Ascending aorta (tissue), 2 donors: ENCODE results near the gene EGR2. TPM values are rescaled to one million over a fixed set of nuclear protein-coding genes. Genes with fewer than 3 reads are reported as not detected.

Experiments
- DNase-seq, 2 donors: peaks; one replicate each; pipeline ENCODE4 v3.0.0-alpha.2; 2019; ENCODE audit warnings: low spot score in 2 of 2
- H3K27ac ChIP-seq, 2 donors: fragments of 200-600 bp; sonication (generic); one replicate each; pipeline ENCODE4 v1.5.1; 2016 to 2017; ENCODE audit warnings: mild to moderate bottlenecking in 1 of 2
- H3K27me3 ChIP-seq: fragments of 200-600 bp; sonication (generic); one replicate; pipeline ENCODE4 v1.5.1; 2017
- H3K36me3 ChIP-seq, 2 donors: fragments of 200-600 bp; sonication (generic); one replicate each; pipeline ENCODE4 v1.5.1; 2016
- H3K4me1 ChIP-seq, 2 donors: fragments of 200-600 bp; sonication (generic); one replicate each; pipeline ENCODE4 v1.5.1; 2016 to 2017; ENCODE audit warnings: mild to moderate bottlenecking in 1 of 2
- H3K4me3 ChIP-seq, 2 donors: fragments of 200-600 bp; sonication (generic); one replicate each; pipeline ENCODE4 v1.5.1; 2016 to 2017; ENCODE audit warnings: mild to moderate bottlenecking in 1 of 2
- H3K9me3 ChIP-seq, 2 donors: fragments of 200-600 bp; sonication (generic); one replicate each; pipeline ENCODE4 v1.5.1; 2016
- intact Hi-C: fragments of 100-400 bp; cut with DNase I; formaldehyde crosslinking; loops from one replicate; pipeline ENCODE4 v1.15.1; 2023
- total RNA-seq: library from RNA; depleted of rRNA; stranded (reverse); fragments of >200 nt; gene quantifications from one replicate; pipeline ENCODE4 v1.1.0, GENCODE V29; 2016
- TF ChIP-seq, protein P1 (sequence below), 3 experiments: fragments of 200-600 bp in 2 of 3; fragments of 450-650 bp in 1 of 3; sonication (generic) in 2 of 3; IDR thresholded peaks; one replicate each; pipeline ENCODE4 v1.5.1; 2016 to 2019; ENCODE audit warnings: antibody characterized with exemption in 3 of 3, mild to moderate bottlenecking in 1 of 3, moderate library complexity in 1 of 3

The EGR2 gene
- total RNA-seq, result 11.9 TPM

DNA sequence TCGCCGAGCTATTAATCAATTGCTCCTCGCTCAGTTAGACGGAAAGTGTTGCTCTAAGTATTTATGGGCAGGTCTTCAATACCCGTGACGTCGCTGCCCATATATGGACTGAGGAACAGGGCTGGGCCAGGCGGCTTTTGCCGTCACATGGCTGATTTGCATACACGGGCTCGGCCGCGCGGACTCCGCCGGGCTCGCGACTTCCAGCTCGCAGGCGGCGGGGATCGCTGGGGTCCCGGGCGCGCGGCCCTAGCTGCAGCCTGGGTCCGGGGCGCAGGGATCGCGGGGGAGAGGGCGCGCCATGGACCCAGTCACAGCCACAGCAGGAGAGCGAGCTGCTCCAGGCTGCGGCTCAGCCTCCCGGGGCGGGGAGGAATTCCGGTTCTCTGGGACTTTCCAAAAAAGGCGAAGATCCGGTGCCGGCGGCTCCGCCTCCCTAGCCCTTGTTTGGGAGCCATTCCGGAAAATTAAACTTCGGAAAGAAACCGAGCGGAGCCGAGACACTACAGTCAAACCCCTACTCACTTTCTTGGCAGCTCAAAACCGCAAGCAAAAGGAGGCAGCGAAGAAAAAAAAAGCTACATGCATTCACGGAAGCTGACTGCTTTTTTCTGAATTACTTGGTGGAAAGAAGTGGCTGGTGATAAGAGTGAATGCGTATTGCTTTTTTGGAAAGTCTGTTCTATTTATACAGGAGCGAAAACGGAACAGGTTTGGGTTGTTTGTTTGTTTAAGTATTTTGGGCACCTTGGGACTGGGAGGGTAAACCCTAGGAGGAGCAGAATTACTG lies at the start of gene EGR2:
EGR2 (minus strand) TSS at position 36 of the 790 bp plus-strand sequence. CDS start 337 bp downstream, outside the sequence.
- intact Hi-C loops, result loop anchor here (1.0 to 10.0 kb wide), 12 partner anchors 12 to 1872 kb away; partner anchors contain the start of genes ADO, NRBF2, RHOBTB1 and RTKN2
- peak; percentile 88 to 98 for DNase-seq
- Histone ChIP-seq H3K27ac (peak within 1 kb of the TSS; percentile 86 to 89), H3K4me3 (peak within 1 kb of the TSS; percentile 86 to 88), H3K27me3 (peaks cover 8% of the 10 kb centered on the region), H3K9me3 (no peaks in the 10 kb centered on the region), H3K4me1 (peaks cover 22 to 32% of the 10 kb centered on the region in 2 donors), H3K36me3 (no peaks in the 10 kb centered on the region)
- TF ChIP-seq, protein P1, sequence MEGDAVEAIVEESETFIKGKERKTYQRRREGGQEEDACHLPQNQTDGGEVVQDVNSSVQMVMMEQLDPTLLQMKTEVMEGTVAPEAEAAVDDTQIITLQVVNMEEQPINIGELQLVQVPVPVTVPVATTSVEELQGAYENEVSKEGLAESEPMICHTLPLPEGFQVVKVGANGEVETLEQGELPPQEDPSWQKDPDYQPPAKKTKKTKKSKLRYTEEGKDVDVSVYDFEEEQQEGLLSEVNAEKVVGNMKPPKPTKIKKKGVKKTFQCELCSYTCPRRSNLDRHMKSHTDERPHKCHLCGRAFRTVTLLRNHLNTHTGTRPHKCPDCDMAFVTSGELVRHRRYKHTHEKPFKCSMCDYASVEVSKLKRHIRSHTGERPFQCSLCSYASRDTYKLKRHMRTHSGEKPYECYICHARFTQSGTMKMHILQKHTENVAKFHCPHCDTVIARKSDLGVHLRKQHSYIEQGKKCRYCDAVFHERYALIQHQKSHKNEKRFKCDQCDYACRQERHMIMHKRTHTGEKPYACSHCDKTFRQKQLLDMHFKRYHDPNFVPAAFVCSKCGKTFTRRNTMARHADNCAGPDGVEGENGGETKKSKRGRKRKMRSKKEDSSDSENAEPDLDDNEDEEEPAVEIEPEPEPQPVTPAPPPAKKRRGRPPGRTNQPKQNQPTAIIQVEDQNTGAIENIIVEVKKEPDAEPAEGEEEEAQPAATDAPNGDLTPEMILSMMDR (IDR thresholded peaks at IDR 0.05), result no peak

DNA sequence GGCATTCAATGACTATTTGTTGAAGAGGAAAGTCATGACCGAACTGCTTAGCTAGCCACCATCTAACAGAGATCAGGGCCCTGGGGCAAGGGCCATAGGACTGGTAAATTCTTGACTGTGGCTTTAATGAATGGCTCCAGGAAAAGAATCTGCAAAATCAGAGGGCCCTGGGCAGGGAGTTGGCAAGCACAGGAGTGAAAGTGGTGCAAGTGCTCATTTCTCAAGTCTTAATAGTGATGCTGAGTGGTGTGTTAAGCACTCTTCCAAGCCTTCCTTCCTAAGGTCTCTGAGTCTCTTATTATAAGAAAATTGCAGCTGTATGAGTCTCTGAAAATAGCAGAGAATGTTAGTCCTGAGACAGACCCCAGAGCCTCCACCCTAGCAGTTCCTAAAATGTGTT lies 46.3 kb upstream of the EGR2 start:
- H3K36me3 ChIP-seq, result no peaks in the 10 kb centered on the region
- intact Hi-C loops, result no loop called here
- TF ChIP-seq, protein P1 (IDR thresholded peaks at IDR 0.05), result no peak
- no peak overlapping the region for H3K4me3 ChIP-seq
- no peak for DNase-seq
- no peak overlapping the region for H3K27ac ChIP-seq
- no peaks in the 10 kb centered on the region for H3K27me3 ChIP-seq
- H3K4me1 ChIP-seq, result no peaks in the 10 kb centered on the region
- H3K9me3 ChIP-seq, result no peaks in the 10 kb centered on the region

DNA sequence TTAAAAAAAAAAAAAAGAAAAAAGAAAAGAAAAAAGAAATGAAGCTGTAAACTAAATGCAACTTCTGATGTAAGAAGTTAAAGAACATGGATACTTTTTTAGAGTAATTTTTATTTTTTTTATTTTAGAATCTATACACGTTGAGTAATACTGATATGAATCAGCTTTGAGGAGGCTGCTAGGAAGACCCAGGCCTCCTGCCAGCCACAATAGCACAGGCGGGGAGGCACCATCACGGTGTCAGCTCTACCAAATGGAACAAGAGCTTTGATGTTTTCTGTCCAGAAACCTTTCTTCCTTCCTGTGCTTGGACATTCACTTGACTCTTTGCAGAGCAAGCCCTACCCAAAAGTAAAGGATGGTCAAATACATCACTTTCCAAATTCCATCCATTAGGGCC lies 45.3 kb upstream of the EGR2 start:
- no peak for DNase-seq
- no peak overlapping the region for H3K27ac ChIP-seq
- no peaks in the 10 kb centered on the region for H3K27me3 ChIP-seq
- intact Hi-C loops, result no loop called here
- H3K36me3 ChIP-seq, result no peaks in the 10 kb centered on the region
- no peaks in the 10 kb centered on the region for H3K9me3 ChIP-seq
- no peaks in the 10 kb centered on the region for H3K4me1 ChIP-seq
- H3K4me3 ChIP-seq, result no peak overlapping the region
- TF ChIP-seq, protein P1 (IDR thresholded peaks at IDR 0.05), result no peak

- no peaks in the 10 kb centered on the region for H3K4me1 ChIP-seq
- DNase-seq, result no peak
- no peaks in the 10 kb centered on the region for H3K27me3 ChIP-seq
- H3K9me3 ChIP-seq, result no peaks in the 10 kb centered on the region
- no peaks in the 10 kb centered on the region for H3K36me3 ChIP-seq
- intact Hi-C loops, result no loop called here
- H3K27ac ChIP-seq, result no peak overlapping the region
- no peak overlapping the region for H3K4me3 ChIP-seq
- TF ChIP-seq, protein P1 (IDR thresholded peaks at IDR 0.05), result no peak
Observed at GRCh38 chr10:62860946-62861345, 44.8 kb upstream of the EGR2 start.

- H3K4me1 ChIP-seq, result no peaks in the 10 kb centered on the region
- H3K4me3 ChIP-seq, result no peak overlapping the region
- no peaks in the 10 kb centered on the region for H3K9me3 ChIP-seq
- H3K36me3 ChIP-seq, result no peaks in the 10 kb centered on the region
- H3K27me3 ChIP-seq, result no peaks in the 10 kb centered on the region
- TF ChIP-seq, protein P1 (IDR thresholded peaks at IDR 0.05), result no peak
- intact Hi-C loops, result no loop called here
- DNase-seq, result no peak
- H3K27ac ChIP-seq, result no peak overlapping the region
Observed at GRCh38 chr10:62858364-62858763, 42.2 kb upstream of the EGR2 start.
